Neural cell (in vitro differentiated cells): ENCODE measurements around the gene HSPB6.

Source experiments
- EP300 ChIP-seq: fragments of 450-650 bp; conservative IDR thresholded peaks from 2 replicates; pipeline ENCODE4 v1.6.1; 2014; ENCODE audit warnings: antibody characterized with exemption, mild to moderate bottlenecking, moderate library complexity; ENCODE audit not compliant: poor library complexity, severe bottlenecking
- EZH2 ChIP-seq: fragments of 200-600, 300-800 bp; shearing (Covaris generic), sonication (generic); IDR thresholded peaks from 2 replicates; pipeline ENCODE4 v1.6.1; 2014; ENCODE audit warnings: antibody characterized with exemption, low read length, borderline replicate concordance, mild to moderate bottlenecking; ENCODE audit not compliant: insufficient read depth, poor library complexity, severe bottlenecking
- SMC3 ChIP-seq: fragments of 450-650 bp; conservative IDR thresholded peaks from 2 replicates; pipeline ENCODE4 v1.6.1; 2014; ENCODE audit warnings: antibody characterized with exemption, mild to moderate bottlenecking, moderate library complexity; ENCODE audit not compliant: poor library complexity
- TF ChIP-seq, protein P1 (sequence below): fragments of 450-650 bp; IDR thresholded peaks from 2 replicates; pipeline ENCODE4 v1.5.1; 2014; ENCODE audit warnings: antibody characterized with exemption, mild to moderate bottlenecking, moderate library complexity; ENCODE audit not compliant: poor library complexity, severe bottlenecking

DNA sequence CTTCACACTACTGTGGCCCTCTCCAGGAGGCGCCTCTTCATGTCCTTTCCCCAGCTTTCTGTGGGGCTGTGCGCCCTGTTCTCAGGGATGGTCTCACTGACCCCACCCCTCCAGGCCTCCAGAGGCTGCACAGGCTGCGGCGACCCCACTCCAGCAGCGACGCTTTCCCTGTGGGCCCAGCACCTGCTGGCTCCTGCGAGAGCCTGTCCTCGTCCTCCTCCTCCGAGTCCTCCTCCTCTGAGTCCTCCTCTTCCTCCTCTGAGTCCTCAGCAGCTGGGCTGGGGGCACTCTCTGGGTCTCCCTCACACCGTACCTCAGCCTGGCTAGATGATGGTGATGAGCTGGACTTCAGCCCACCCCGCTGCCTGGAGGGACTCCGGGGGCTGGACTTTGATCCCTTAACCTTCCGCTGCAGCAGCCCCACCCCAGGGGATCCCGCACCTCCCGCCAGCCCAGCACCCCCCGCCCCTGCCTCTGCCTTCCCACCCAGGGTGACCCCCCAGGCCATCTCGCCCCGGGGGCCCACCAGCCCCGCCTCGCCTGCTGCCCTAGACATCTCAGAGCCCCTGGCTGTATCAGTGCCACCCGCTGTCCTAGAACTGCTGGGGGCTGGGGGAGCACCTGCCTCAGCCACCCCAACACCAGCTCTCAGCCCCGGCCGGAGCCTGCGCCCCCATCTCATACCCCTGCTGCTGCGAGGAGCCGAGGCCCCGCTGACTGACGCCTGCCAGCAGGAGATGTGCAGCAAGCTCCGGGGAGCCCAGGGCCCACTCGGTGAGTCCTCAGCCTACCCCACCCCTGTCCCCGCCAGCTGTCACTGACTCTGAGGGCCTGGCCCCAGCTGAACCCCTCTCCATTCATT lies 29.7 kb upstream of the HSPB6 start:
- TF ChIP-seq, protein P1, sequence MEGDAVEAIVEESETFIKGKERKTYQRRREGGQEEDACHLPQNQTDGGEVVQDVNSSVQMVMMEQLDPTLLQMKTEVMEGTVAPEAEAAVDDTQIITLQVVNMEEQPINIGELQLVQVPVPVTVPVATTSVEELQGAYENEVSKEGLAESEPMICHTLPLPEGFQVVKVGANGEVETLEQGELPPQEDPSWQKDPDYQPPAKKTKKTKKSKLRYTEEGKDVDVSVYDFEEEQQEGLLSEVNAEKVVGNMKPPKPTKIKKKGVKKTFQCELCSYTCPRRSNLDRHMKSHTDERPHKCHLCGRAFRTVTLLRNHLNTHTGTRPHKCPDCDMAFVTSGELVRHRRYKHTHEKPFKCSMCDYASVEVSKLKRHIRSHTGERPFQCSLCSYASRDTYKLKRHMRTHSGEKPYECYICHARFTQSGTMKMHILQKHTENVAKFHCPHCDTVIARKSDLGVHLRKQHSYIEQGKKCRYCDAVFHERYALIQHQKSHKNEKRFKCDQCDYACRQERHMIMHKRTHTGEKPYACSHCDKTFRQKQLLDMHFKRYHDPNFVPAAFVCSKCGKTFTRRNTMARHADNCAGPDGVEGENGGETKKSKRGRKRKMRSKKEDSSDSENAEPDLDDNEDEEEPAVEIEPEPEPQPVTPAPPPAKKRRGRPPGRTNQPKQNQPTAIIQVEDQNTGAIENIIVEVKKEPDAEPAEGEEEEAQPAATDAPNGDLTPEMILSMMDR, result no peak
- TF ChIP-seq SMC3 (no peak), EP300 (no peak), EZH2 (no peak)
